HepG2 (cell line): ENCODE data around the gene USF2. TPM values are rescaled to one million over a fixed set of nuclear protein-coding genes. Genes with fewer than 3 reads are reported as not detected.

Experiments used
- EEA1 ChIP-seq: sonication (generic); formaldehyde crosslinking; IDR thresholded peaks from 2 replicates; pipeline ENCODE4 v1.5.1; 2020; ENCODE audit warnings: mild to moderate bottlenecking, missing genetic modification reagents, borderline replicate concordance
- JUN ChIP-seq: sonication (generic); formaldehyde crosslinking; IDR thresholded peaks from 2 replicates; pipeline ENCODE4 v1.4.0; 2020; ENCODE audit warnings: mild to moderate bottlenecking, missing genetic modification reagents
- MIER2 ChIP-seq: IDR thresholded peaks from 2 replicates; pipeline ENCODE4 v1.6.1; 2016; ENCODE audit warnings: missing biosample characterization, missing genetic modification reagents
- NFRKB ChIP-seq: fragments of 450-650 bp; IDR thresholded peaks from 2 replicates; pipeline ENCODE4 v1.6.1; 2017
- PRDM4 ChIP-seq: sonication (generic); formaldehyde crosslinking; IDR thresholded peaks from 2 replicates; pipeline ENCODE4 v1.9.0; 2021; ENCODE audit warnings: missing genetic modification reagents, borderline replicate concordance
- SOX5 ChIP-seq: IDR thresholded peaks from 2 replicates; pipeline ENCODE4 v1.6.1; 2016; ENCODE audit warnings: borderline replicate concordance
- ZNF124 ChIP-seq: sonication (generic); formaldehyde crosslinking; IDR thresholded peaks from 2 replicates; pipeline ENCODE4 v1.4.0; 2020; ENCODE audit warnings: missing genetic modification reagents
- ZNF609 ChIP-seq: sonication (generic); formaldehyde crosslinking; IDR thresholded peaks from 2 replicates; pipeline ENCODE4 v1.4.0; 2020; ENCODE audit warnings: mild to moderate bottlenecking, missing genetic modification reagents, borderline replicate concordance
- ZSCAN12 ChIP-seq: sonication (generic); formaldehyde crosslinking; IDR thresholded peaks from 2 replicates; pipeline ENCODE4 v1.9.0; 2021; ENCODE audit warnings: mild to moderate bottlenecking, missing genetic modification reagents
- polyA plus RNA-seq, 8 experiments: library from polyadenylated mRNA; depleted of rRNA in 3 of 8; stranded (reverse) in 7 of 8; unstranded in 1 of 8; fragments of >200 nt; fragmentation: Illumina TruSeq in 4 of 8; extraction: Trizol in 4 of 8; gene quantifications; 2 replicates each; pipeline versions ENCODE4 v1.2.1 to v1.2.3, GENCODE V29; 2011 to 2016; ENCODE audit warnings: low read depth in 4 of 8, missing spikeins in 1 of 8, mixed read lengths in 1 of 8; ENCODE audit not compliant: insufficient read depth in 1 of 8
- total RNA-seq, 5 experiments: library from RNA; depleted of rRNA; stranded (reverse); fragments of >200 nt; fragmentation: Illumina TruSeq; extraction: Trizol; gene quantifications; 2 replicates each; pipeline ENCODE4 v1.2.3, GENCODE V29; 2016; ENCODE audit warnings: low read depth in 1 of 5
- TF ChIP-seq, protein P1 (sequence below): sonication (generic); formaldehyde crosslinking; IDR thresholded peaks from 2 replicates; pipeline ENCODE4 v1.5.0; 2020; ENCODE audit warnings: mild to moderate bottlenecking, missing genetic modification reagents, borderline replicate concordance
- TF ChIP-seq, protein P2 (sequence below): sonication (generic); formaldehyde crosslinking; IDR thresholded peaks from 2 replicates; pipeline ENCODE4 v1.8.1; 2022; ENCODE audit warnings: mild to moderate bottlenecking, missing genetic modification reagents
- TF ChIP-seq, protein P3 (sequence below): sonication (generic); formaldehyde crosslinking; IDR thresholded peaks from 2 replicates; pipeline ENCODE4 v1.4.0; 2020; ENCODE audit warnings: missing genetic modification reagents
- TF ChIP-seq, protein P4 (sequence below): sonication (generic); formaldehyde crosslinking; IDR thresholded peaks from 2 replicates; pipeline ENCODE4 v1.4.0; 2020; ENCODE audit warnings: missing genetic modification reagents
- TF ChIP-seq, protein P5 (sequence below): IDR thresholded peaks from 2 replicates; pipeline ENCODE4 v1.6.1; 2016; ENCODE audit warnings: low read depth

USF2 gene
- total and polyA plus RNA-seq, 2 of the 13 experiments (the other 11 are each of a cell fraction or from before 2014, with no cell fraction given) = 54.9 to 106 TPM

GRCh38 chr19:35269438-35270117 is 816 bp downstream of the USF2 start (continued):
- TF ChIP-seq EEA1 (CRISPR knock-in tag) = no peak
- TF ChIP-seq, protein P1, sequence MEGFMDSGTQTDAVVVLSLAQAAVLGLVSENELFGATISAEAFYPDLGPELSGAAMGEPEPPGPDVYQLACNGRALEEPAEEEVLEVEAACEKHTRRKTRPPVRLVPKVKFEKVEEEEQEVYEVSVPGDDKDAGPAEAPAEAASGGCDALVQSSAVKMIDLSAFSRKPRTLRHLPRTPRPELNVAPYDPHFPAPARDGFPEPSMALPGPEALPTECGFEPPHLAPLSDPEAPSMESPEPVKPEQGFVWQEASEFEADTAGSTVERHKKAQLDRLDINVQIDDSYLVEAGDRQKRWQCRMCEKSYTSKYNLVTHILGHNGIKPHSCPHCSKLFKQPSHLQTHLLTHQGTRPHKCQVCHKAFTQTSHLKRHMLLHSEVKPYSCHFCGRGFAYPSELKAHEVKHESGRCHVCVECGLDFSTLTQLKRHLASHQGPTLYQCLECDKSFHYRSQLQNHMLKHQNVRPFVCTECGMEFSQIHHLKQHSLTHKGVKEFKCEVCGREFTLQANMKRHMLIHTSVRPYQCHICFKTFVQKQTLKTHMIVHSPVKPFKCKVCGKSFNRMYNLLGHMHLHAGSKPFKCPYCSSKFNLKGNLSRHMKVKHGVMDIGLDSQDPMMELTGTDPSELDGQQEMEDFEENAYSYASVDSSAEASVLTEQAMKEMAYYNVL (CRISPR knock-in tag) = 0 out of 2 replicates have a peak, but pooled peaks have one; percentile 27
- TF ChIP-seq, protein P2, sequence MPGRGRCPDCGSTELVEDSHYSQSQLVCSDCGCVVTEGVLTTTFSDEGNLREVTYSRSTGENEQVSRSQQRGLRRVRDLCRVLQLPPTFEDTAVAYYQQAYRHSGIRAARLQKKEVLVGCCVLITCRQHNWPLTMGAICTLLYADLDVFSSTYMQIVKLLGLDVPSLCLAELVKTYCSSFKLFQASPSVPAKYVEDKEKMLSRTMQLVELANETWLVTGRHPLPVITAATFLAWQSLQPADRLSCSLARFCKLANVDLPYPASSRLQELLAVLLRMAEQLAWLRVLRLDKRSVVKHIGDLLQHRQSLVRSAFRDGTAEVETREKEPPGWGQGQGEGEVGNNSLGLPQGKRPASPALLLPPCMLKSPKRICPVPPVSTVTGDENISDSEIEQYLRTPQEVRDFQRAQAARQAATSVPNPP (CRISPR knock-in tag) = no peak
- no peak for TF ChIP-seq JUN
- no peak for TF ChIP-seq ZNF124 (CRISPR knock-in tag)
- no peak for TF ChIP-seq MIER2 (CRISPR knock-in tag)
- TF ChIP-seq ZSCAN12 = no peak
- TF ChIP-seq, protein P3, sequence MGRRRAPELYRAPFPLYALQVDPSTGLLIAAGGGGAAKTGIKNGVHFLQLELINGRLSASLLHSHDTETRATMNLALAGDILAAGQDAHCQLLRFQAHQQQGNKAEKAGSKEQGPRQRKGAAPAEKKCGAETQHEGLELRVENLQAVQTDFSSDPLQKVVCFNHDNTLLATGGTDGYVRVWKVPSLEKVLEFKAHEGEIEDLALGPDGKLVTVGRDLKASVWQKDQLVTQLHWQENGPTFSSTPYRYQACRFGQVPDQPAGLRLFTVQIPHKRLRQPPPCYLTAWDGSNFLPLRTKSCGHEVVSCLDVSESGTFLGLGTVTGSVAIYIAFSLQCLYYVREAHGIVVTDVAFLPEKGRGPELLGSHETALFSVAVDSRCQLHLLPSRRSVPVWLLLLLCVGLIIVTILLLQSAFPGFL = no peak
- no peak for TF ChIP-seq NFRKB
- no peak for TF ChIP-seq ZNF609
- TF ChIP-seq, protein P4, sequence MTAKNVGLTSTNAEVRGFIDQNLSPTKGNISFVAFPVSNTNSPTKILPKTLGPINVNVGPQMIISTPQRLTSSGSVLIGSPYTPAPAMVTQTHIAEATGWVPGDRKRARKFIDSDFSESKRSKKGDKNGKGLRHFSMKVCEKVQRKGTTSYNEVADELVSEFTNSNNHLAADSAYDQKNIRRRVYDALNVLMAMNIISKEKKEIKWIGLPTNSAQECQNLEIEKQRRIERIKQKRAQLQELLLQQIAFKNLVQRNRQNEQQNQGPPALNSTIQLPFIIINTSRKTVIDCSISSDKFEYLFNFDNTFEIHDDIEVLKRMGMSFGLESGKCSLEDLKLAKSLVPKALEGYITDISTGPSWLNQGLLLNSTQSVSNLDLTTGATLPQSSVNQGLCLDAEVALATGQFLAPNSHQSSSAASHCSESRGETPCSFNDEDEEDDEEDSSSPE = peak; percentile 26; the same call in 1 of the 2 replicates
- no peak for TF ChIP-seq SOX5 (CRISPR knock-in tag)
- TF ChIP-seq, protein P5, sequence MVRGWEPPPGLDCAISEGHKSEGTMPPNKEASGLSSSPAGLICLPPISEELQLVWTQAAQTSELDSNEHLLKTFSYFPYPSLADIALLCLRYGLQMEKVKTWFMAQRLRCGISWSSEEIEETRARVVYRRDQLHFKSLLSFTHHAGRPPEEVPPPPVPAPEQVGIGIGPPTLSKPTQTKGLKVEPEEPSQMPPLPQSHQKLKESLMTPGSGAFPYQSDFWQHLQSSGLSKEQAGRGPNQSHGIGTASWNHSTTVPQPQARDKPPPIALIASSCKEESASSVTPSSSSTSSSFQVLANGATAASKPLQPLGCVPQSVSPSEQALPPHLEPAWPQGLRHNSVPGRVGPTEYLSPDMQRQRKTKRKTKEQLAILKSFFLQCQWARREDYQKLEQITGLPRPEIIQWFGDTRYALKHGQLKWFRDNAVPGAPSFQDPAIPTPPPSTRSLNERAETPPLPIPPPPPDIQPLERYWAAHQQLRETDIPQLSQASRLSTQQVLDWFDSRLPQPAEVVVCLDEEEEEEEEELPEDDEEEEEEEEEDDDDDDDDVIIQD (CRISPR knock-in tag) = no peak
- TF ChIP-seq PRDM4 (CRISPR knock-in tag) = no peak
